CD14-positive monocyte (primary cell): ENCODE results near the gene POMT2. TPM values are rescaled to one million over a fixed set of nuclear protein-coding genes. Genes with fewer than 3 reads are reported as not detected.

ENCODE experiments used
- DNase-seq, 3 donors: peaks; one replicate each; pipeline ENCODE4 v3.0.0-alpha.2; 2011 to 2022
- H2AFZ ChIP-seq: 2 replicates; pipeline ENCODE4 v1.6.0; 2012; ENCODE audit warnings: mild to moderate bottlenecking, low read depth, low read length, inconsistent platforms; ENCODE audit not compliant: insufficient read depth, poor library complexity, severe bottlenecking
- H3K27ac ChIP-seq, 2 donors: 1 replicate in 1 of 2; 2 replicates in 1 of 2; pipeline ENCODE4 v1.5.1; 2012 to 2013; ENCODE audit warnings: low read length in 2 of 2, control low read depth in 1 of 2, inconsistent platforms in 1 of 2, low read depth in 1 of 2, mild to moderate bottlenecking in 1 of 2
- H3K27me3 ChIP-seq, 2 donors: one replicate each; pipeline versions ENCODE4 v1.6.0 to v1.6.1; 2011 to 2013; ENCODE audit warnings: low read length in 2 of 2; ENCODE audit not compliant: control insufficient read depth in 2 of 2, insufficient read depth in 2 of 2
- H3K36me3 ChIP-seq, 2 donors: replicated peaks in 1 of 2; 1 replicate in 1 of 2; 2 replicates in 1 of 2; pipeline versions ENCODE4 v1.5.1 to v1.6.1; 2012 to 2013; ENCODE audit warnings: low read length in 2 of 2, control low read depth in 1 of 2, inconsistent platforms in 1 of 2, mild to moderate bottlenecking in 1 of 2; ENCODE audit not compliant: insufficient read depth in 2 of 2, control insufficient read depth in 1 of 2
- H3K4me1 ChIP-seq, 2 donors: 1 replicate in 1 of 2; 2 replicates in 1 of 2; pipeline versions ENCODE4 v1.5.1 to v1.6.1; 2012 to 2013; ENCODE audit warnings: low read length in 2 of 2, control low read depth in 1 of 2, inconsistent platforms in 1 of 2, mild to moderate bottlenecking in 1 of 2, moderate library complexity in 1 of 2; ENCODE audit not compliant: insufficient read depth in 2 of 2, control insufficient read depth in 1 of 2
- H3K4me2 ChIP-seq: replicated peaks from 2 replicates; pipeline ENCODE3; 2012; ENCODE audit warnings: low read length, moderate library complexity, mild to moderate bottlenecking; ENCODE audit not compliant: poor library complexity, severe bottlenecking; ENCODE audit errors: extremely low read depth
- H3K4me3 ChIP-seq, 3 experiments: fragments of 200-600 bp in 1 of 3; sonication (generic) in 1 of 3; replicated peaks in 1 of 3; 1 replicate in 2 of 3; 2 replicates in 1 of 3; pipeline ENCODE4 v1.5.1; 2011 to 2013; ENCODE audit warnings: low read length in 3 of 3, mild to moderate bottlenecking in 3 of 3, control low read depth in 2 of 3, low read depth in 2 of 3, inconsistent platforms in 1 of 3, moderate library complexity in 1 of 3
- H3K79me2 ChIP-seq: 2 replicates; pipeline ENCODE4 v1.6.0; 2012; ENCODE audit warnings: mild to moderate bottlenecking, control low read depth, inconsistent platforms, low read length, moderate library complexity; ENCODE audit not compliant: insufficient read depth
- H3K9ac ChIP-seq: 2 replicates; pipeline ENCODE4 v1.6.0; 2017; ENCODE audit warnings: low read length, mild to moderate bottlenecking; ENCODE audit not compliant: insufficient read depth, poor library complexity, severe bottlenecking
- H3K9me3 ChIP-seq, 2 donors: replicated peaks in 1 of 2; 1 replicate in 1 of 2; 2 replicates in 1 of 2; pipeline versions ENCODE4 v1.5.1 to v1.6.1; 2012 to 2013; ENCODE audit warnings: low read length in 2 of 2, control low read depth in 1 of 2; ENCODE audit not compliant: control insufficient read depth in 1 of 2, insufficient read depth in 1 of 2
- H4K20me1 ChIP-seq: 2 replicates; pipeline ENCODE4 v1.6.0; 2012; ENCODE audit warnings: mild to moderate bottlenecking, low read length, control low read depth, moderate library complexity; ENCODE audit not compliant: insufficient read depth
- H3K27ac Mint-ChIP-seq, 7 donors: one replicate each; pipeline ENCODE4 v1.8.0; 2020; ENCODE audit warnings: mild to moderate bottlenecking in 7 of 7, mixed read lengths in 7 of 7, moderate library complexity in 6 of 7, inconsistent platforms in 2 of 7
- H3K27me3 Mint-ChIP-seq, 3 donors: one replicate each; pipeline ENCODE4 v1.8.0; 2021 to 2022; ENCODE audit warnings: low read depth in 3 of 3, mild to moderate bottlenecking in 3 of 3, mixed read lengths in 3 of 3, moderate library complexity in 3 of 3, inconsistent platforms in 1 of 3
- H3K36me3 Mint-ChIP-seq, 2 donors: one replicate each; pipeline ENCODE4 v1.8.0; 2020; ENCODE audit warnings: mixed read lengths in 2 of 2, inconsistent platforms in 1 of 2, mild to moderate bottlenecking in 1 of 2
- H3K4me1 Mint-ChIP-seq: one replicate; pipeline ENCODE4 v1.8.0; 2020; ENCODE audit warnings: mild to moderate bottlenecking, mixed read lengths
- H3K4me3 Mint-ChIP-seq, 2 donors: one replicate each; pipeline ENCODE4 v1.8.0; 2020; ENCODE audit warnings: mild to moderate bottlenecking in 2 of 2, mixed read lengths in 2 of 2, moderate library complexity in 1 of 2
- H3K9me3 Mint-ChIP-seq, 7 donors: one replicate each; pipeline ENCODE4 v1.8.0; 2020 to 2022; ENCODE audit warnings: mixed read lengths in 7 of 7, mild to moderate bottlenecking in 6 of 7, moderate library complexity in 6 of 7, inconsistent platforms in 2 of 7
- WGBS: methylation state at CpG from one replicate; pipeline ENCODE4 v1.1.5; 2013; ENCODE audit warnings: missing lambda C conversion rate; ENCODE audit not compliant: insufficient coverage; 5-methylcytosine and 5-hydroxymethylcytosine counted together
- intact Hi-C, 2 donors: fragments of 100-400 bp; cut with micrococcal nuclease; formaldehyde crosslinking; loops; one replicate each; pipeline versions ENCODE4 v1.15.0 to v1.15.1; 2023
- polyA plus RNA-seq, 3 donors: library from polyadenylated mRNA; depleted of rRNA in 1 of 3; unstranded in 2 of 3; stranded (reverse) in 1 of 3; fragments of 300-500 nt in 2 of 3; fragments of >200 nt in 1 of 3; fragmentation: Illumina TruSeq in 2 of 3; gene quantifications; 1 replicate in 2 of 3; 2 replicates in 1 of 3; pipeline ENCODE4 v1.2.3, GENCODE V29; 2012 to 2021
- TF ChIP-seq, protein P1 (sequence below): fragments of 200-600 bp; IDR thresholded peaks from one replicate; pipeline ENCODE4 v1.8.0; 2022; ENCODE audit warnings: antibody characterized with exemption, mild to moderate bottlenecking

POMT2 gene
- polyA plus RNA-seq, 3 donors = 1.5 to 8.9 (median 1.8) TPM

GRCh38 chr14:77268989-77269600 is 51.6 kb downstream of the POMT2 start:
- no peak overlapping the region for H3K27ac Mint-ChIP-seq
- peaks cover 0 to 1% of the 10 kb centered on the region in 2 donors for H3K36me3 Mint-ChIP-seq
- Histone ChIP-seq H3K79me2 (no peaks in the 10 kb centered on the region), H2AFZ (no peak overlapping the region), H3K4me2 (no peak overlapping the region), H3K27me3 (peaks cover 20 to 35% of the 10 kb centered on the region in 2 donors), H4K20me1 (no peaks in the 10 kb centered on the region), H3K9ac (no peak overlapping the region), H3K9me3 (peaks cover 0 to 11% of the 10 kb centered on the region in 2 donors), H3K27ac (no peak overlapping the region), H3K4me3 (no peak overlapping the region), H3K4me1 (no peaks in the 10 kb centered on the region), H3K36me3 (no peaks in the 10 kb centered on the region)
- TF ChIP-seq, protein P1, sequence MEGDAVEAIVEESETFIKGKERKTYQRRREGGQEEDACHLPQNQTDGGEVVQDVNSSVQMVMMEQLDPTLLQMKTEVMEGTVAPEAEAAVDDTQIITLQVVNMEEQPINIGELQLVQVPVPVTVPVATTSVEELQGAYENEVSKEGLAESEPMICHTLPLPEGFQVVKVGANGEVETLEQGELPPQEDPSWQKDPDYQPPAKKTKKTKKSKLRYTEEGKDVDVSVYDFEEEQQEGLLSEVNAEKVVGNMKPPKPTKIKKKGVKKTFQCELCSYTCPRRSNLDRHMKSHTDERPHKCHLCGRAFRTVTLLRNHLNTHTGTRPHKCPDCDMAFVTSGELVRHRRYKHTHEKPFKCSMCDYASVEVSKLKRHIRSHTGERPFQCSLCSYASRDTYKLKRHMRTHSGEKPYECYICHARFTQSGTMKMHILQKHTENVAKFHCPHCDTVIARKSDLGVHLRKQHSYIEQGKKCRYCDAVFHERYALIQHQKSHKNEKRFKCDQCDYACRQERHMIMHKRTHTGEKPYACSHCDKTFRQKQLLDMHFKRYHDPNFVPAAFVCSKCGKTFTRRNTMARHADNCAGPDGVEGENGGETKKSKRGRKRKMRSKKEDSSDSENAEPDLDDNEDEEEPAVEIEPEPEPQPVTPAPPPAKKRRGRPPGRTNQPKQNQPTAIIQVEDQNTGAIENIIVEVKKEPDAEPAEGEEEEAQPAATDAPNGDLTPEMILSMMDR = no peak
- H3K27me3 Mint-ChIP-seq = peaks cover 41 to 57% (median 43%) of the 10 kb centered on the region in 3 donors
- intact Hi-C loops = no loop called here
- 13% methylated on average over 4 of the region's 8 CpGs for WGBS
- H3K4me1 Mint-ChIP-seq = no peaks in the 10 kb centered on the region
- H3K9me3 Mint-ChIP-seq = peaks cover 0 to 23% (median 8%) of the 10 kb centered on the region in 7 donors
- H3K4me3 Mint-ChIP-seq = peak overlapping the region in 1 of 2 donors; percentile 64
- DNase-seq = no peak

DNA sequence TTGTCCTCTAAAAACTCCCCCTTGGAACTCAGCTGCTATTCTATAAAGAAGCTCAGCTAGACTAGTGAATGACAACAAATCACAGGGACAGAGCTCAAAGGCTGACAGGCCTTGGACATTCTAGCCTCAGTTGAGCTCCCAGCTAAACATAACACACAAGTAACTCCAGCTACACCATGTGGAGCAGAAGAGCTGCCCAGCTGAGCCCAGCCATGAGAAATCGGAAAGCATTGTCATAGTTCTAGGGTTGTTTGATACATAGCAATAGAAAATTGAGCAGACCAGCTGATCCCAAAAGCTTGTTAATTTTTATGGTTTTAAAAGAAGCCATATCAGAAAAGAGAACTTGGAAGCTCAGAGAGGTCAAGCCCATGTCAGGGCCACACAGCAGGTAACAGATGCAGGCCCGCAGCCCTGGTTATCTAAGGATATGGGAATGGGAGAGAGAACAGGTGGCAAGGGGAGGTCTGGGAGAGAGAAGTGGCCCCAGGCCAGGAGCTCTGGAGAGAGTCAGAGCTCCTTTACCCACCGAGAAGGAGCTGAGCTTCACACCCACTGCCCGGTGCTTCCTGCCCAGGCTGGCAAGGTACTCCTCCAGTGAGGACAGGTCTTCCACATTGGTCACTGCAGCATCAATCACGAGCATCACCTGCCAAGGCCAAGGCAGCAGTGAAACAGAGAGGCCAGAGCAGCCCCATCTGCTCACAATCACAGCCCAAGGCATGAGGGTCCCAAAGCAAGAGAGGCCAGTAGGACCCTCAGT is 52.6 kb downstream of the POMT2 start:
- H3K36me3 Mint-ChIP-seq = peaks cover 0 to 1% of the 10 kb centered on the region in 2 donors
- WGBS = 90% methylated on average over 4 of the region's 5 CpGs
- Histone ChIP-seq H4K20me1 (no peaks in the 10 kb centered on the region), H3K4me2 (no peak overlapping the region), H3K9ac (no peak overlapping the region), H3K27me3 (peaks cover 20 to 35% of the 10 kb centered on the region in 2 donors), H3K27ac (no peak overlapping the region), H3K36me3 (no peaks in the 10 kb centered on the region), H3K9me3 (peaks cover 0 to 11% of the 10 kb centered on the region in 2 donors), H3K79me2 (no peaks in the 10 kb centered on the region), H2AFZ (no peak overlapping the region), H3K4me1 (no peaks in the 10 kb centered on the region), H3K4me3 (no peak overlapping the region)
- no peaks in the 10 kb centered on the region for H3K4me1 Mint-ChIP-seq
- TF ChIP-seq, protein P1 = no peak
- intact Hi-C loops = no loop called here
- no peak for DNase-seq
- peaks cover 0 to 23% (median 7%) of the 10 kb centered on the region in 7 donors for H3K9me3 Mint-ChIP-seq
- H3K4me3 Mint-ChIP-seq = no peak overlapping the region
- H3K27me3 Mint-ChIP-seq = peaks cover 43 to 60% (median 44%) of the 10 kb centered on the region in 3 donors
- peak overlapping the region in 1 of 7 donors; percentile 69 for H3K27ac Mint-ChIP-seq
